Cerebellar nuclear complex (tissue), 1 donor: Measurements from ENCODE around the gene FOCAD.
"Not testable (repeated sequence)": the region's sequence is repeated elsewhere in the genome, so short reads cannot be mapped to it uniquely, and the experiment has no call there.

Source experiments
- DNase-seq, 2 experiments: peaks; one replicate each; lab custom pipeline; 2025; lab: John Stamatoyannopoulos, UW

Gene FOCAD, protein sequence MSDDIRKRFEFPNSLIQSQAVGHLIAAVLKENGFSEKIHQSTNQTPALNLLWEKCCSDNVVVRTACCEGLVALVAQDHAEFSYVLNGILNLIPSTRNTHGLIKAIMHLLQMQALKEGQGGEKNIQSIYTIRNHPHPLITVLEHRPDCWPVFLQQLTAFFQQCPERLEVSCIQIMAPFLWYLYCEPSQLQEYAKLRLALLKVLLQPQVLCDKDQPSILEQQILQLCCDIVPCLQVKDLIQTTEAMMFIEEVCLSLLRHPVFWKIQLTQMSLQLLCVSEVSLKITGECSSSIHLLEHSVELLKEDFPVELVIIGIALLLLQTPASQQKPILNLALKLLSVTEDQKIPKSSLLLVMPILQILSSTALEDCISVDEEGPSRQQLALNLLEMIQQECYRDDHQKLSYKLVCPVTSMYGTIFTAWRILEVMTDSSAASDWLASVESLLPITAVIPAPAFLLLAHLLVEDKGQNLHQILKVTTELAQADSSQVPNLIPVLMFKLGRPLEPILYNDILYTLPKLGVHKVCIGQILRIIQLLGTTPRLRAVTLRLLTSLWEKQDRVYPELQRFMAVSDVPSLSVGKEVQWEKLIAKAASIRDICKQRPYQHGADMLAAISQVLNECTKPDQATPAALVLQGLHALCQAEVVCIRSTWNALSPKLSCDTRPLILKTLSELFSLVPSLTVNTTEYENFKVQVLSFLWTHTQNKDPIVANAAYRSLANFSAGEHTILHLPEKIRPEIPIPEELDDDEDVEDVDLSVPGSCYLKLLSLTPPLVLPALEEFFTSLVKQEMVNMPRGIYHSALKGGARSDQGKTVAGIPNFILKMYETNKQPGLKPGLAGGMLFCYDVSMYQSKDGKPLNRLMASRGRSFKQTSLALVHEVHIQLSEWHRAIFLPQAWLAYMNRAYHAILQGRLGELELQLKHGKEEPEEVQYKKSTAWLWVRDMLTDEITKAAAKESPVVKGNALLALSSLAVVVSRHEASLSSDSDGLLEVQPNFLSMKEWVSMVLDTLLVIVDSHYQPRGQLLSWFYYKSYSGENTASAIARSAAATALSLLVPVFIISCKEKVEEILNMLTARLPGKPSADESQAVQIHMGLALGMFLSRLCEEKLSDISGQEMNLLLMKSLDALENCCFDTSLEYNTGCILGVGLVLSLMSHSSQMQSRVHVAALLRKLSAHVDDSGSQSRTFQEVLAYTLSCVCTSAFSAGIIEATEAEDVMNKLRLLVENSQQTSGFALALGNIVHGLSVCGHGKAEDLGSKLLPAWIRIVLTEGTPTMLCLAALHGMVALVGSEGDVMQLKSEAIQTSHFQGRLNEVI (N-terminal part only)

DNA sequence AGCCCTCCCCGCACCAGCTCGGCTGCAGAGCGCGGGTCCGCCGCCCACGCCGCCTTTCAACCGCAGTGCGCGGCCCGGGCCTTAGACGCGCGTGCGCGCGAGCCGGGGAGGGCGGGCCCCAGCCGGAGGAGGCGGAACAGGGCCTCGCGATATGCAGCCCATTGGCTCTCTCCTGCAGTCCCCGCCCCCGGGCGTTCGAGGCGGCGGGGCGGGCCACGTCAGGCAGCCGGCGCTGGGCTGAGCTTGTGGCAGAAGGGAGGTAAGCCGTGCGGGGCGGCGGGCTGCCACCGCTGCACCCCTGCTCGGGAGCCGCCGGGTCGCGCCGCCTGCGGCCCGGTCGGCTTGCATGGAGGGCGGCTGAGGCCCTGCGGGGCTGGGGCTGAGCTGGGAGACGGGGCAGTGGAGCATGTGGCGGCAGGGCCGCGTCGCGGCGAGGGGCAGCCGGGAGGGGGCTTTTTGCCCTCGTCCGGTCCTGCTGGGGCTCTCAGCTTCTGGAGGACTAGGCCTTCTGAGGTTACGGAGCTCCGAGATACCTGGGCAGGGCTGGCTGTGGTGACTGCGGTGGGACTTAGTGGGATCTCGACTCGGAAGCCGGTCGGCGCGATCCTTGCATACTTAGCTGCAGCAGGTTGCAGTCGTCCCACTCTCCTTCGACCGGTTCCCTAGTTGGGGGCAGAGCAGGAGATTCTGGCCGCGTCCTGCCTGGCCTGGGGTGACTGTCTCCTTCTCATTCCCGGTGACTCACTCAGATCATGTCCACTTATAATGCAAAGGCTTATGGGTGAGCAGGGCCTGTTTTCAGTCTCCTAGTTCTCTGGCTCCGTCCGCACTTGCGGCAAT lies at the start of gene FOCAD:
Gene FOCAD, plus strand, starts transcription at position 225 of the 840 bp plus-strand sequence. CDS start 31,095 bp downstream, outside the sequence.
- DNase-seq, result peak; percentile 86 to 91

DNA sequence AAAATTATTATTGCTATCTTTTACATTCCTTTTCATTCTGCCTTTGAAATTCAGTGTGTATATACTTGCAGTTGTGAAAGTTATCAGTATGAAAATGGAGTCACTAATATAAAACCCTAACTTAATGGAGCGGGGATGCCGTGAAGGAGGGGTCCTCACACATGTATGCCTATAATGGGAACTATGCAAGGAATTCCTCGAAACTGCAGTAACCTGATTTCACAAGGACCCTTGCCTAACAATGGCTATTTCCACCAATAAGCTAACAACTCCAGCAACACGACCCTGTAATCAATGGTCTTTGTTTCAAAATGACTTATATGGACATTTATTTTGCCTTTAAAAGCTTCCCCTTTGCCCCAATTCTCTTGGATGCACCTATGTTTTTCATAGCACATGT lies 49.2 kb upstream of the FOCAD start:
- no peak for DNase-seq

DNA sequence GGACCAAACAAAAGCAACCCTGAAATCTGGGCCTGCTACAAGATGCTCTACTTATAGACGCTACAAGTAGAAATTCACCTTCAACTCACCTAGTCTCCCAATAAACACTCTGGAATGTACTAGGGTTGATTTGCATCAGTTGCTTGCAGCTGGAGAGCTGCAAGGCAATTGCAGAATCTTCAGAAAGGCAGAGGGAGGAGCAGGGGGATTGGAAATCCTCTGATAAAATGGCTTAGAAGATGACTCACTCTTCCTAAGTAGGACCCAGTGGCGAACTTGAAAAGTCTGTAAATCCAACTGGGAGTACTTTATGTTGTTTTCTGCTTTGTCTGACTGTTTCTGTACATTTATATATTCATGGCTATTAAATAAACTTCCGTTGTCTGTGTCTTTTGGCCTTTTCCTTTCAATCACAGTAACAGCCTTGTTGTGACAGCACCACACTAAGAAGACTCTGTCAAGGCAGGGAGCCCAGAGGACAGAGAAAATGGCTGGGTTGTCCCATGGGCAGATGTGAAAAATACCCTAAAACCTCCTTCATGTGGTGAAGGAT lies 47.1 kb upstream of the FOCAD start:
- DNase-seq, result no peak

DNA sequence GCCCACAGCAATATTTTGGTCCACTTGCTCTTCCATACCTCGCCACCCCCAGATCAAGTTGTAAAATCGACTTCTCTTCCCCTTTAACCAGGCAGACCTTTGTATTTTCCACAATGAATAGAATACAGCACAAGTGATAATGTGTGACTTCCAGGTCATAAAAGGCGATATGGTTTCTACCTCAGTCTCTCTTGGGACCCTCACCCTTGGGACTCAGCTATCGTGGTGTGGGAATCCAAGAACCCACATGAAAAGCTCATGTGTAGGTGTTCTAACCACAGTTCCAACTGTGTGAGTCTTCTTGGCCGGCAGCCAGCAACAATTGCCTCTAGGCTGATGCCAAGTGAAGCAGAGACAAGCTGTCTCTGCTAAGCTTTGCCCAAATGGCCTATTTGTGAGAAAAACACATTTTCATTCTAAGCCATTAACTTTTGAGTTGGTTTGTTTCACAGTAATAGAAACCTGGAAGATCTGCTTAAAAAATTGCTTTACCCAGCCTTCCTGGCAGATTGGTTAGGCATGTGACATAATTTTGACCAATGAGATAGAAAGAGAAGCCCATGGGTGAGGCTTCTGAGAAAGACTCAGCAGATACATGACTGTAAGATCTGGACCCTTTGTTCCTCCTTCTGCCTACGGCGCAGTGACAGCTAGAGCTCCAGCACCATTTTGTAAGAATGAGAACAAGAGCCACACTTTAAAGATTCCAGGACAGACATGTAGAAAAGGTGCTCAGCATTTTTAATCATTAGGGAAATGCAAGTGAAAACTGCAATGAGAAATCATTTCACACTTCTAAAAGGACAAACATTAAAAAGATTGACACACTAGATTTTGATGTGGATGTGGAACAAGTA lies 43.5 kb upstream of the FOCAD start:
- DNase-seq, result peak in 1 of 2 experiments; percentile 72

DNA sequence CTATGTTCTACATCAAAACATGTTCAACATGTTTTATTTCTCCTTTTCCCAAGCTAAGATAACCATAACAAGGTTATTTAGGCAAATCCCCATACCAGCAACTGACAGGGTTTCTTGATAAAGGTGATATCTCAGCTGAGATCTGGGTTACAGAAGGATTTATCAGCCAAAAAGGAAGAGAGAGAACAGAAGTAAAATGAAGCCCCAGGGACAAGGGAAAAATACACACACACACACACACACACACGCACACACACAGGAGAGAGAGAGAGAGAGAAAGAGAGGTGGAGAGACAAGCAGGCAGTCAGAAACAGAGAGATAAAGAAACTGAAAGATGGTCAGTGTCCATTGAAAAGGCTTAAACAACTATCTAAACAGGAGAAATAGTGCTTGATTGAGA lies 42.0 kb upstream of the FOCAD start:
- DNase-seq, result no peak

DNA sequence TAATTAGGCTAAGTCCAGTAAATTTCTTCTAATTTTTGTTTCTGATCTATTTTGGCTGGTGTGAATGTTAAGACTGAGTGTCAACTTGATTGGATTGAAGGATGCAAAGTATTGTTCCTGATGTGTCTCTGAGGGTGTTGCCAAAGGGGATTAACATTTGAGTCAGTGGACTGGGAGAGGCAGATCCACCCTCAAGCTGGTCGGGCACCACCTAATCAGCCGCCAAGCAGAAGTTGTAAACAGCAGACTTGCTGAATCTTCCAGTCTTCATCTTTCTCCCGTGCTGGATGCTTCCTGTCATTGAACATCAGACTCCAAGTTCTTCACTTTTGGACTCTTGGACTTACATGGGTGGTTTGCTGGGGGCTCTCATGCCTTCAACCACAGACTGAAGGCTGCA lies 40.4 kb upstream of the FOCAD start:
- DNase-seq, result no peak

DNA sequence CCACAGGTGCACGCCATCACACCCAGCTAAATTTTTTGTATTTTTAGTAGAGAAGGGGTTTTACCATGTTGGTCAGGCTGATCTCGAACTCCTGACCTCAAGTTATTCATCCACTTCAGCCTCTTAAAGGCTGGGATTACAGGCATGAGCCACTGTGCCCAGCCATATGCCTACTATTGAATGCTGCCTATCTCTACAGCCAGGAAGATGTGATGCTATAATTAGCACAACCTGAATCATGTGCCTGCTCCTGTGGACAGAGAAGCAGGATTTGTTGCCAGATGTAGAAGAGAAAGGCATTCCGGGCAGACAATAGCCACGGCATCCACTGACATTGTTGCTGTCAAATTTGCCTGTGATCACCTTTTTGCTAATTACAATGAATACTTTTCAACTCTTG lies 37.4 kb upstream of the FOCAD start:
- no peak for DNase-seq

DNA sequence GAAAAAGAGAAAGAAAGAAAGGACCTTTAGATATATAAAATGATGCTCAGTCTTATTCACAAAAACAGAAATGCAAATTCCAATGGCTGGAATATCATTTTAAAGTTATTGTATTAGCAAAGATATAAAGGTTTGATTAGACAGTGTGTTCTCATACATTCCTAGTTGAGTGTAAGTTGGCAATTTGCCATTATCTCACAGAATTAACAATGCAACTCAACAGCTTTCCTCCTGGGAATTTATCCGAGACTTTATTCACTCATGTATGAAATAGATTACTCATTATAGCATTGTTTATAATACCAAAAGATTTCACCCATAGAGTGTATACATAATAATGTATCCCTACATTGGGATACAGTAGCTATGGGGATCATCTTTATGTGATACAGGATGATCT lies 34.7 kb upstream of the FOCAD start:
- DNase-seq, result no peak

DNA sequence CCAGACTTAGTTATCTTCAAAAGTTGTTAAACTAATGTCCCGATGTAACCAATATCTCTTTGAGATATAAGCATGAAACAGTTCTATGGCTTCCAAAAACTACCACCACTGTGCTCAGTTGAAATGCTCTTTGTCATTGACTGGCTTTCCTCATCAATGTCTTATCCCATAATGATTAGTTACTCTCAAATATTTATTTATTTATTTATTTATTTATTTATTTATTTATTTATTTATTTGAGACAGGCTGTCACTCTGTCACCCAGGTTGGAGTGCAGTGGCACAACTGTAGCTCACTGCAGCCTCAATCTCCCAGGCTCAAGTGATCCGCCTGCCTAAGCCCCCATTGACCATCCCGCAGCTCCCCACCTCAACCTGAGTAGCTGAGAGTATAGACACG lies 33.7 kb upstream of the FOCAD start:
- no peak for DNase-seq

DNA sequence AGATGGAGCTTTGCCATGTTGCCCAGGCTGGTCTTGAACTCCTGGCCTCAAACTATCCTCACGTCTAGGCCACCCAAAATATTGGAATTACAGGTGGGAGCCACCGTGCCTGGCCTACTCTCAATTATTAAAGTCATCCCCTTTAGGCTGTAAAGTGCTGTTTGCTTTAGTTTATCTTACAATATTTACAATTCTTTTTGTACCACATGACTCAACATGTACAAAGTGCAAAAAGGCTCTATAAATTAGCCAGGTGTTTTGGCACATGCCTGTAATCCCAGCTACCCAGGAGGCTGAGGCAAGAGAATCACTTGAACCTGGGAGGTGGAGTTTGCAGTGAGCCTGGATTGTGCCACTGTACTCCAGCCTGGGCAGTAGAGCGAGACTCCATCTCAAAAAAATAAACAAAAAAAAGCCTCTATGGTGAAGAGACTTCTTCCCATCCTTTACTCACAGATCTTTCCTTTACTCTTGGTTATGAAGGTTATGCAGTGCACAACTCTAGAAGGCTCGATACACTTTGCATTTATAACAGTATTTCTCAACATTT lies 33.2 kb upstream of the FOCAD start:
- DNase-seq, result no peak

DNA sequence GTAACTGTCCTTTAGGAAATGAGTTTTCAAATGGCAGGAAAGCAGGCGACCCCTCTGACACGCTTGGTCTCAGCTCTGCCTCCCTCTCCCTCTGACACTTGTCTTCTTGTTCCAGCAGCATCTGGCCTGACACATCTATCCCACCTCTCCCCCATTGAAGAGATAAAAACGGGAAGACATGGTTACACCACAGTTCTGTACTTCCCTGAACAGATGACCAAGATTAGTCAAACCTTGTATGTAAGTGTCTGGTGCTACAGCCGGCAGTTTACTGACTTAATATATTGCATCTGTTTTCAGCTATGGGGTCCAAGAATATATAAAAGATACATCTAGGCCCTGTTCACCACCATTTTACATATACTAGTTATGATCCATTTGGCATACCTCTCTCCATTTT lies 32.1 kb upstream of the FOCAD start:
- no peak for DNase-seq

DNA sequence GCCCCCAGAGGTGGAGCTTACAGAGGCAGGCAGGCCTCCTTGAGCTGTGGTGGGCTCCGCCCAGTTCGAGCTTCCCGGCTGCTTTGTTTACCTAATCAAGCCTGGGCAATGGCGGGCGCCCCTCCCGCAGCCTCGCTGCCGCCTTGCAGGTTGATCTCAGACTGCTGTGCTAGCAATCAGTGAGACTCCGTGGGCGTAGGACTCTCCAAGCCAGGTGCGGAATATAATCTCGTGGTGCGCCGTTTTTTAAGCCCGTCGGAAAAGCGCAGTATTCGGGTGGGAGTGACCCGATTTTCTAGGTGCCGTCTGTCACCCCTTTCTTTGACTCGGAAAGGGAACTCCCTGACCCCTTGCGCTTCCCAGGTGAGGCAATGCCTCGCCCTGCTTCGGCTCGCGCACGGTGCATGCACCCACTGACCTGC lies 25.8 kb upstream of the FOCAD start:
- DNase-seq, result not testable (repeated sequence)

DNA sequence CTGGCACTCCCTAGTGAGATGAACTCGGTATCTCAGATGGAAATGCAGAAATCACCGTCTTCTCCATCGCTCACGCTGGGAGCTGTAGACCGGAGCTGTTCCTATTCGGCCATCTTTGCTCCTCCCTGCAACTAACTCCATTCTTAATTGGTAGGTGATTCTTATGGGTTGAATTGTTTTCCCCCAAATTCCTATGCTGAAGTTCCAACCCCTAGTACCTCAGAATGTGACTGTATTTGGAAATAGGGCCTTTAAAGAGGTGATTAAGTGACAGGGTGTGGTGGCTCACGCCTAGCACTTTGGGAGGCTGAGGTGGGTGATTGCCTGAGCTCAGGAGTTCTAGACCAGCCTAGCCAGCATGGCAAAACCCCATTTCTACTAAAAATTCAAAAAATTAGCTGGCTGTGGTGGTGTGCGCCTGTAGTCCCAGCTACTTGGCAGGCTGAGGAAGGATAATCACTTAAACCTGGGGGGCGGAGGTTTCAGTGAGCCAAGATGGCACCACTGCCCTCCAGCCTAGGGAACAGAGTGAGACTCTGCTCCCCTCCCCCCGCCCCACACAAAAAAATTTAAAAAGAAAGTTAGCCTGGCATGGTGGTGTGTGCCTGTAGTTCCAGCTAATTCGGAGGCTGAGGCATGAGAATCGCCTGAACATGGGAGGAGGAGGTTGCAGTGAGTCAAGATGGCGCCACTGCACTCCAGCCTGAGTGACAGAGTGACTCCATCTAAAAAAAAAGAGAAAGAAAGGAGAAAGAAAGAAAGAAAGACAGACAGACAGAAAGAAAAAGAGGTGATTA lies 25.2 kb upstream of the FOCAD start:
- DNase-seq, result no peak

DNA sequence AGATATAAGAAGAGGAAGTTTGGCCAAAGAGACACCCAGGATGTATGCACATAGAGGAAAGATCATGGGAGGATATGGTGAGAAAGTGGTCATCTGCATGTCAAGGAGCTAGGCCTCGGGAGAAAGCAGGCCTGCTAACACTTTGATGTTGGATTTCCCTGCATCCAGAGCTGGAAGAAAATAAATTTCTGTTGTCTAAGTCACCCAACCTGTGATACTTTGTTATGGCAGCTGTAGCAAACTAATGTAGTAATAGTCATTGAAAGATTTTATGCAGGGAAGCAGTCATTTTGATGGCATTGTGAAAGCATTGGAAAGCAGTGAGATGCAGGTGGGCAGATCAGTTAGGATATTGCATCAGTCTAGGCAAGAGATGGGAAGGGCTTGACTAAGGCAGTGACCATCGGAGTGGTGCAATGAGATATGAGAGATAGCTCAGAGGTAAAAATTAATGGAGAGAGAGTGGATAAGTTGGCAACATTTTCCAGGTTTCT lies 24.5 kb upstream of the FOCAD start:
- DNase-seq, result no peak

DNA sequence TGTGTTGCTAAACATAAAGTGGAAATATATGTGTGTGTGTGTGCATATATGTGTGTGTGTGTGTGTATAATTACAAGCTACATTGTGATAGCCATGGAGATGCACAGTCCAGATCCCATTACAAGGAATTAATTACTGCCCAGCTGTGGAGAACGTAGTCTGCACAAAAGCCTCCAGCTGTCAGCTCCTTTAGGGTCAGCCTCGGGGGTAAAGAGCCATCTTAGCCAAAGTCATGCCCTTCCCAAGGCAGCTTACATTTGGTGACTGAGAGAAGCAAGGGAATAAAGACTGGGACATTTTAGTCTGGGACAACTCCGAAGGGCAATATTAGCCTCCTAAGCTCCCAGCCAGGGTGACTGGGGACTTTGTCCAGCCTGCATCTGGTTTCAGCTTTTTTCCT lies 21.9 kb upstream of the FOCAD start:
- DNase-seq, result no peak

DNA sequence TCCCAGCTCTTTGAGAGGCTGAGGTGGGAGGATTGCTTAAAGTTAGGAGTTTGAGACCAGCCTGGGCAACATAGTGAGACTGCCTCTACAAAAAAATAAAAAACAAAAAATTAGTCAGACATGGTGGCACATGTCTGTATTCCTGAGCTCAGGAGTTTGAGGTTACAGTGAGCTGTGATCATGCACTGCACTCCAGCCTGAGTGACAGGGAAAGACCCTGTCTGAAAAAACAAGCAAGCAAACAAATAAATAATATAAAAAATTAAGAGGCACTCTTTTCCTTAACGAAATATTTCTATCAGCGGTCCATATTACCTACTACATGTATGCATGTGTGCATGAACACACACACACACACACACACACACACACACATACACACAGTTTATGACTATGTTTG lies 20.9 kb upstream of the FOCAD start:
- no peak for DNase-seq

DNA sequence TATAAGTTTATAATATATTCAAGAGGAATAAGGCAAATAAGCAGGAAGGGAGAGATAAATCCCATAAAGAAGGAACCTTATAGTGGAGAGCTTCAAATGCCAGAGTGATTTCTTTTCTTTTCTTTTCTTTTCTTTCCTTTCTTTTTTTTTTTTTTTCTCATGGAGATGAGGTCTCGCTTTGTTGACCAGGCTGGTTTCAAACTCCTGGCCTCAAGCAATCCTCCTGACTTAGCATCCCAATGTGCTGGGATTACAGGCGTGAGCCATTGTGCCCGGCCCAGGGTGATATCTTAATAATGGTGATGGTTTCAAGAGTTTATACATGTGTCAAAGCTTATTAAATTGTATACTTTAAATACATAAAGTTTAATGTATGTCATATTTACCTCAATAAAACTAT lies 19.6 kb upstream of the FOCAD start:
- no peak for DNase-seq

DNA sequence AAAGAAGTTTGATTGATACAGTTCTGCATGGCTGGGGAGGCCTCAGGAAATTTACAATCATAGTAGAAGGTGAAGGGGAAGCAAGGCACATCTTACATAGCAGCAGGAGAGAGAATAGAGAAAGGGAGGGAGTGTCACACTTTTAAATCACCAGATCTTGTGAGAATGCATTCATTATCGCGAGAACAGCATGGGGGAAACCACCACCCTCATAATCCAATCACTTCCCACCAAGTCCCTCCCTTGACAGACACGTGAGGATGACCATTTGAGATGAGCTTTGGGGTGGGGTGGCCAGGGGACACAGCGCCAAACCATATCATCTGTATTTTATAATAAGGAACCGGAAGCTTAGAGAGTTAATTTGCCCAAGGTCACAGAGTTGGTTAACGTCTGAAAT lies 13.7 kb upstream of the FOCAD start:
- no peak for DNase-seq

DNA sequence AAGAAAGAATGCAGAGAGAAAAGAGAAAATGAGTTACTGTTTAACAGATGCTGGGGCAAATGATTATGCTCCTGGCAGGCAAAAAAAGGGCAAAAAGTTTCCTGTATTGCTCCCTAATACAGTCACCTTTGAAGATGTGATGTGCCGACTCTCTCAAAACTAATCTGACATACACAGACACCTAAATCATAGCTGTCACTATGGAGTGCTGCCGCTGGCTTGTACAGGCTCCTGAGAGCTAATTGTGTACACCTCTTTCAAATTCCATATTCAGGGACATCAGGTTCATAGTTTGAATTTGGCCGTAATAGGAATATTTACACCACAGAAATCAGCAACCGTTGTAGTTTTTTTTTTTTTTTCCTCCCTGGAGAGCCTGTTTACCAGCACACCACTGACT lies 12.4 kb upstream of the FOCAD start:
- DNase-seq, result no peak
